Measurements from ENCODE around the gene CMTM8. TPM values are rescaled to one million over a fixed set of nuclear protein-coding genes. Genes with fewer than 3 reads are reported as not detected.

Gene CMTM8
- polyA plus RNA-seq, 12 donors: 1.9 to 4.0 (median 2.4) TPM; not detected in 2

DNA sequence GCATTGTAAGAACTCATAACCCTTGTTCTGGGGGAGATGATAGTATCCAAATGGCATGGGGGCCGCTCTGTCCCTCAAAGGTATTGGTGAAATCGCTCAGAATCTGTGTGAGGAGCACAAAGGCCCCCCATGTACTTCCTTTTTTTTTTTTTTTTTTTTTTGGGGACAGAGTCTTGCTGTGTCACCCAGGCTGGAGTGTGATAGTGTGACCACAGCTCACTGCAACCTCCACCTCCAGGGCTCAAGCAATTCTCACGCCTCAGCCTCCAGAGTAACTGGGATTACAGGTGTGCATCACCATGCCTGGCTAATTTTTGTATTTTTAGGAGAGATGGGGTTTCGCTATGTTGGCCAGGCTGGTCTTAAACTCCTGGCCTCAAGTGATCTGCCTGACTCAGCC, 37.0 kb downstream of the CMTM8 start:
- no peak for DNase-seq

GRCh38 chr3:32276279-32276841, 37.9 kb downstream of the CMTM8 start:
- no peak for DNase-seq

DNA sequence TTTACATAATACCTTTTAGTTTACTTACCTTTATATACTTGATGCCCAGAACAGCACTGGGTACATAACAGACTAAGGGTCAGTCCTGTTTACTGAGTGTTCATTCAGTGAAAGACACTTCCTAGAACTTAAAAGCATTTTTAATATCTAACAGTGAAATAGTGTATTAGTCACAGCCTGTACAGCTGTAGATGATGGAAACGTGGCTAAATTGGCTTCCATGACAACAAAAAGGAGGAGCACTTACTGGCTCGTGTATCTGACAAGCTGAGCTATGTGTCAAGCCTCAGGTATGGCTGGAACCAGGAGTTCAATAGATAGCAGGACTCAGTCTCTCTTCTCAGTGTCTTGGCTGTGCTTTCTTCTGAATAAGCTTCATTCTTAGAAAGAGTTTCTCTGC, 40.2 kb downstream of the CMTM8 start:
- no peak for DNase-seq

DNA sequence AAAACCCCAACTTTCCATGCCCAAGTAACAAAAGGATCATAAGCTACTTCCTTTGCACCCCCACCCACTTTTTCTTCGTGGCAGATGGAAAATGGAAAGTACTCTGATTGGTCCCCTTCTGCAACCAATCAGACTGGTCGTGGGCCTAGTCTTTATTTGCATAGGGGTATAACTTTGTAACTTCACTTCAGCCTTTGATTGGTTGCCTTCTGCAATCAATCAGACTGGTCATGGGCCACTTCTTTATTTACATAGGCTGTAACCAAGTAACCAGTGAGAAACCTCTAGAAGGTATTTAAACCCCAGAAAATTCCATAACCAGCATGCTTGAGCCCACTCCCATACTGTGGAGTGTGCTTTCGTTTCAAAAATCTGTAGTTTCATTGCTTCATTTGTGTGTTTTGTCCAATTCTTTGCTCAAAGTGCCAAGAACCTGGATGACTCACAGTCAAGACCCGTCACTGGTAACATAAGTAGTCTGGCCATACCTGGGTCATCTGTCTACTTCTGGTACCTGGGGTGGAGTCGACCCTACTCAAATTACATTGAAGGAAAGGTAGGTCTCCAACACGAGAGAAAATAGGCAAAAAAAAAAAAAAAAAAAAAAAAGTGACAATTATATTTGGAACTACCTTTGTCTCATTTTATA, 41.9 kb downstream of the CMTM8 start:
- no peak for DNase-seq

GRCh38 chr3:32281570-32282106, 43.2 kb downstream of the CMTM8 start:
- no peak for DNase-seq

- DNase-seq: no peak
Measured at GRCh38 chr3:32282578-32283154, 44.2 kb downstream of the CMTM8 start.

DNA sequence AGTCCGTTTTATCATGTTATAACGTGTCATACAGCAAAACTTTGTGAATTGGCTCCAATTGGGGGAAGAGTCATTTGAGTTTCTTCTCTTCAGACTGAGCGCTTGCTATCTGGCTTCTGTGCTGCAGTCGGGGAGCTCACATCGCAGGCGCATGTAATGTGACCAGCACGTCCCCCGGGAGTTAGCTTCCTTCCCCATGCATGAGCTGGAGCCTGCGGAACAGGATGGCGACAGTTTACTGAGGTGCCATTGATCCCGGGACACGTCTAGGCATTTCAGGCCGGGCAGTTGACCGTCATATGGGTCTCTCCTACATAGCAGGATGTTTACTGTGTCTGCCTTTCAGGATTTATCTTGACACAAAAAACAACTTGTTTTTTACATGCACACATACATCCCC, 44.8 kb downstream of the CMTM8 start:
- DNase-seq: no peak

DNA sequence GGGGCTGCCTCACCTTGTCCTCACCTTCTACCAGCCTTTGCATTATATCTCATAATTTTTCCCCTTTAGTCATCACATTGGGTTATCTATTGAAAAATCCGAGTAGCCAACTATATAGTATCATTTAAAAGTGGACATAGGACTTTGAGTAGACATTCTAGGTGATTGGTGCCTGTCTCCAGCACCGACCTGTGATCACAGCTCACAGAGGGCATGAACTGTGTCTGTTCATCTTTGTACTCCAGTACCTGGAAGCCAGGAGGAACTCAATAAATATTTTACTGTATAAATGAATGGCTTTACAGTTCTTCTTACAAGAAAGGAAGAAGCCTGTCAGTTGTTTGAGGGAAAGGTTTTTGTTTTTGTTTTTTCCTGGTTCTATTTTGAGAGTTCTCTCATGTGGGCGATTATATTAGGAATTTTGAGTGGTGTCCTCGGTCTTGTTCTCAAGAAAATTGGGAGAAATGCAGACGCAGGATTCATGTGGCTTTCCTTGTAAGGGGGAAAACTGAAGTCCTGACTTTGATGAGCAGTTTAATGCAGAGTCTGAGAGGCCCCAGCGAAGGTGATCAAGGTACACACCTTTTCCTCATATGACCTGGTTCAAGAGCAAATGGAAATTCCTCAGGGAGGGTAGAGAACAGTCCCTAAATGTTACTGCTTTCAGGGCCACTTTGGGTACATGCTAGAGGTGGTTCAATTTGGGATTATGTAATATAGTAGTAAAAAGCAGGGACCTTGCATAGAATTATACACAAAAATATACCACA, 46.1 kb downstream of the CMTM8 start:
- DNase-seq: no peak

DNA sequence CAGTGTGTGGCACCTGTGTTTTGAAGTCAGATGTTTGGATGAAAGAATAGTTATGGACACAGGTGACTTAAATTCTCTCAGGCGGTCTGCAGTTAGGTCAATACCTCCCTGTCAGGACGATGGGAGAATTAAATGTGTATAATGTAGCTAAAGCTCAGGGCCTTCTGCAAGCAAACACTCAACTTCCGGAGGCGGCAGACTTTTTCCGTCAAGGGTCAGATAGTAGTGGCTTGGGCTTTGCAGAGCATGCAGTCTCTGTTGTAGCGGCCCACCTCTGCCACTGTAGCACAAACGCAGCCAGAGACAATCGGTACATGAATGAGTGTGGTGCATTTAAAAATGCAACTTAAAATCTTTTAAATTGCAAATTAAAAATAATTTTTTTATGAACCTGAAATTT, 47.4 kb downstream of the CMTM8 start:
- no peak for DNase-seq

DNA sequence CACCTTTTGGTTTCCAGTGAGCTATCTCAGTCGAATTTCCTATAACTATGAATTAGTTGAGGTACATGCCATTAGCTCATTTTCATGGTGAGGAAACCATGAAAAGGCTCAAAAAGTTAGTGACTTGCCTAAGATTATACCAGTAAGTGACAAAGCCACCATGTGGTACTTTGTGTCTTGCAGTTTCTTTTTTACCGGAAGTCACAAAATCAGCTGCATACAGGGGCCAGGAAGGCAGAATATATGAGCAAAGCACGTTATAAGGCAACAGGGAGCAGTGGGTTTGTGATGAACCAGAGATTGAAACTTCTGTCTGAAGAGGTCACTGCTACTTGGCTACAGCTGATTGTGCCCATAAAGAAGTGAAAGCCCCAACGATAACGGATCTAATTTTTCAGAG, 50.3 kb downstream of the CMTM8 start:
- no peak for DNase-seq

GRCh38 chr3:32290619-32291018, 52.1 kb downstream of the CMTM8 start:
- no peak for DNase-seq

DNA sequence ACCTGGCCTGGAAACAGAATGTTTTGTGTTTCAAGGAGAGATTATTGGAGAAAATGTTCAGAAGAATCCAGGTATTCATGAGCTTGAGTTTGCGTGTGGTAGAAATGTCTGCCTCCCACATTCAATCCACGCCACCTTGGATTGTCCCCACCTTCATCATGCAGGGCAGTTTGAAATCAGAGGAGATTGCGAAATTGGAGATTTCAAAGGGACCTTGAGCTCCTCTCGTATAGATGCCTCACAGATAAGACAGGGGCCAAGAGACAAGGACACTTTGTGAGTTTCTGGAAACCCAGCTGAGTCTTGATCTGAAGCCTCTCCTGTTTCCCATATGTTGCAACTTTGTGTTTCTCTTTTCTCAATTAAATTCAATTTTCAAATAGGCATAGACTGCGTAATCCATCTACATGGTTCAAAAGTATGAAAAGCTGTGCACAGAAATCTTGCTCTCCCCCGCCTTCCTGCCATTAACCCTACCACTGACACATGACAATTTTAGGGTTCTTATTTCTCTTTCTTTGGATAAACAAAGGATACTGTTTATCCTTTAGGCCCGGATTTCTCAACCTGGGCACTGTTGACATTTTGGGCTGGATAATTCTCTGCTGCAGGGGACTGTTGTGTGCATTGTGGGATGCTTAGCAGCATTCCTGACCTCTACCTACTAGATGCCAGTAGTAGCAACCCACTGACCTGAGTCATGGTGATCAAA, 53.8 kb downstream of the CMTM8 start:
- DNase-seq: no peak

- no peak for DNase-seq
Measured at GRCh38 chr3:32293903-32294302, 55.4 kb downstream of the CMTM8 start.

DNA sequence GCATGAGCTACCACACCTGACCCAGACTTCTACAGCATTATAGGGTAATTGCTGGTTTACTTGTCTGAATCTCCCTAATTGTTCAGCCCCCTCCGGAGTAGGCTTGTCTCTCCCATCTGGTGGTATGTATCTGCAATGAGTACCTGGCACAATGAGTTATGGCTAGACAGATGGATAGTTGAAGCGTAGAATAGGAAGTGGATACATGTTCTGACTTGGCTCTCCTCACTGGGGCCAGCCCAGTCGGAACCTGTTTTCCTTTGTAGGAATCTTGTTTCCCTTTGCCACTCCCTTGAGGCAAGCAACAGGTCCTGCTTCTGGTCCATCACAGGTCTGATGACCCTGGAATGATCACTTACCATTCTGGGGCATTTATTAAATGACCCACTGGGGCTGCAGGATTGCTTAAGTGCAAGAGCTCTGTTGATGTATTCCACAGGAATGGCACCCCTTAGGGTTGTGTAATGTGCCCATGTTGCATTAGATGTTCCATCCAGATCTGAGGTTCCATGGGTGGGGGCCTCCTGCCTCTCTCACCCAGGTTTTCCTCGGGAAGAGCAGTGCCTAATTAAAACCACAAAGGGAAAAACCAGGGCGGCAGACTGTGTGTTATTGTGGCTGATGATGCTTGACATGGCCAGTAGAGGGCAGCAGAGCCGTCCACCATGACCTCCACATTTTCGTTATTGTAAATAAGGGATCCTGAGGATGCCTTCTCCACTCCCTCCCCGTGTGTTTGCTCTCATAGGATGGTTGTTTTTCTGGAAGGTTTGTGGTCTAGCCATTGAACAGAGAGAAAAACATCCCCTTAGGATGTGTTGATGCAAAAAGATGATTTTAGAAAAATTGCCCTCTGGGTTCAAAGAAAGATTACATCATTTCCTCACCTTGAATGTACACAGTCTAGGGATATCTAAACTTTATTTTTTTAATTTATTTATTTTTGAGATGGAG, 58.0 kb downstream of the CMTM8 start:
- DNase-seq: peak; percentile 58

DNA sequence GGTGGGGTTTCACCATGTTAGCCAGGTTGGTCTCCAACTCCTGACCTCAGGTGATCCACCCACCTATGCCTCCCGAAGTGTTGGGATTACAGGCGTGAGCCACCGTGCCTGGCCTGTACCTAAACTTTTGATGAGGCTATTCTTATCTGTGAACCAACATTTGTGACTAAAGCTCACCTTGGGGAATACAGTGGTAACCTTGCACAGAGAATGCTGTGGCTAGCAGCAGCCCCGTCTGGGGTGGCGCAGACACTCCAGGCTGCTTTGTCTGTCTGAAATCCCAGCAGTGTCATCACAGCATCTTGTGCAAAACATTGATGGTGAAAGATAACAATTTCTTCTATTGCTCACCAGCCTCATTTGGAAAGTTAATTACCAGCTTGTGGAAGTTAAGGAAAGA, 58.9 kb downstream of the CMTM8 start:
- DNase-seq: no peak

DNA sequence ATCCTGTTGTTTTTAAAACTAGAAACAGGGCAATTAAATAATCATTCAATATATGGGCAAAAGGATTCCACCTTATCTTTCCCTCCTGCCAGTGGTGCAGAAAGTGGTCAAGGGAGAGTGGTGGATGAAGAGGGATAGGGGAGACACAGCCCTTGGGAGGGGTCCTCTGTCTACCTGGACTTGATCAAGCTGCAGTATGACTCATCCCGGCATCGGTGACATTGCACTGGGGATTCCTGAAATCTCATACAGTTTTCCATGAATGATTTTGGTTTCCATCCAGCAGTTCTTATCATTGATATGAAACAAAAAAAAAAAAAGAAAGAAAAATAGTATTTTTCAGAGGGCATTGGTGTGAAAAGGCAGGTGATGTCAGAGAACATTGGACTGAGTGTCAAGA, 62.9 kb downstream of the CMTM8 start:
- DNase-seq: no peak

- no peak for DNase-seq
Measured at GRCh38 chr3:32302601-32303398, 64.3 kb downstream of the CMTM8 start.

DNA sequence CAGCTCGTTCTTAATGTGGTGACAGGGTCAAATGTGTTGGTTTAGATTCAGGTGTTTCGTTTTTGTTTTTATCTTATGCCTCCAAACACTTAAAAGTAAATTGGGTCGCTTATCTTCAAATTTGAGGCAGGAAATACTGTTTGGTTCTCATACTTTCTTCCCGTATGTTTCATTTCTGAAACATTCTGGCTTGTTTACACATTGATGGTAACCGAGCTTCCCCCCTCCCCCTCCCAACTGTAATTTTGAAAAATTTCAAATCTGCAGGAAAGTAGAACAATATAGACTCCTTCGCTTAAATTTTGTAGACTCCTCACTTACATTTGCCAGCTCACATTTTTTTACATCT, 64.9 kb downstream of the CMTM8 start:
- DNase-seq: no peak

DNA sequence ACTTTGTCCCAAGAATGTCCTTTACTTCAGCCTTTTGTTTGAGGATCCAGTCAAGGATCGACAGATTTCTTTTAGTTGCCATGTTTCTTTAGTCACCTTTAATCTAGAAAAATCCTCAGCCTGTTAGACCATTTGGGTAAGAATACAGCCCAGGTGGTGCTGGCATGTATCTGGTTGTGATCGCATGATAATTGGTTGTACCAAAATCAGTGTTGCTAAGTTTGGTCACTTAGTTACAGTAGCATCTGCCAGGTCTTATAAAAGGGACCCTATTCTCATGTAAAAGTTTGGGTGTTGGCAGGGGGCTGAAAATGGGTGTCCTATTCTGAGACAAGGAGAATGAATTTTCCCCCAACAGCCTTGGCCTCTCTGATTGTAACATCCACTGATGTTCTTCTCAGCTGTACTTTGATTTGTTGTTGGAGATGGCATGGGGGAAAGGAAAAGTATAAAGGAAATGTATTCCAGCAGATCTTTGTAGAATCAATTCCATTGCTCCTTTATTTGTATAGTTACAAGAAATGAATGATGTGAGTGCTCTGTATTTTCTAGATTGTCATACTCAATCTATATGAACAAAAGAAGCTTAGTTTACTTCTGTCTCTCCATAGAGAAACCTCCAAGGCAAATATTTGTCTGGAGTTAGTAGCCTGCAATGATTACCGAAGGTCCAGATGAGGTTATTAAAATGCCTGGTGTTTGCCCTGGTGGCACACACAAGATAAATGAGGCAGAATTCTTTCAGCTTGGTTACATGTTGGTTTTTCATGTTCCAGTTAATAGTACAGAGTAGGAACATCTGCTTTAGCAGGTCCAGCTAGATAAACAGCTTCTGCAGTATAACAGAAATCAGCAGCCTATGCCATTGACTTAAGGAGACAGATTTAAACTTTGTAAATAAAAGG, 65.7 kb downstream of the CMTM8 start:
- DNase-seq: no peak

Data from muscle of arm (tissue), 12 donors.